Measurements from ENCODE around the gene CLEC6A. TPM values are rescaled to one million over a fixed set of nuclear protein-coding genes. Genes with fewer than 3 reads are reported as not detected.

Gene CLEC6A
- total RNA-seq, 1 experiment from 2014 or later: not detected

GRCh38 chr12:8445731-8446130 is 10.0 kb upstream of the CLEC6A start:
- Mint-ChIP-seq H3K27me3 (ENCODE audit: insufficient read depth, unreplicated experiment) (peaks cover 6% of the 10 kb centered on the region), H3K9me3 (ENCODE audit: unreplicated experiment) (no peaks in the 10 kb centered on the region), H3K27ac (ENCODE audit: unreplicated experiment) (no peak overlapping the region), H3K36me3 (ENCODE audit: insufficient read depth, unreplicated experiment) (no peaks in the 10 kb centered on the region), H3K4me3 (ENCODE audit: unreplicated experiment) (no peak overlapping the region), H3K4me1 (ENCODE audit: low read depth, unreplicated experiment) (no peaks in the 10 kb centered on the region)
- TF ChIP-seq, protein P1, sequence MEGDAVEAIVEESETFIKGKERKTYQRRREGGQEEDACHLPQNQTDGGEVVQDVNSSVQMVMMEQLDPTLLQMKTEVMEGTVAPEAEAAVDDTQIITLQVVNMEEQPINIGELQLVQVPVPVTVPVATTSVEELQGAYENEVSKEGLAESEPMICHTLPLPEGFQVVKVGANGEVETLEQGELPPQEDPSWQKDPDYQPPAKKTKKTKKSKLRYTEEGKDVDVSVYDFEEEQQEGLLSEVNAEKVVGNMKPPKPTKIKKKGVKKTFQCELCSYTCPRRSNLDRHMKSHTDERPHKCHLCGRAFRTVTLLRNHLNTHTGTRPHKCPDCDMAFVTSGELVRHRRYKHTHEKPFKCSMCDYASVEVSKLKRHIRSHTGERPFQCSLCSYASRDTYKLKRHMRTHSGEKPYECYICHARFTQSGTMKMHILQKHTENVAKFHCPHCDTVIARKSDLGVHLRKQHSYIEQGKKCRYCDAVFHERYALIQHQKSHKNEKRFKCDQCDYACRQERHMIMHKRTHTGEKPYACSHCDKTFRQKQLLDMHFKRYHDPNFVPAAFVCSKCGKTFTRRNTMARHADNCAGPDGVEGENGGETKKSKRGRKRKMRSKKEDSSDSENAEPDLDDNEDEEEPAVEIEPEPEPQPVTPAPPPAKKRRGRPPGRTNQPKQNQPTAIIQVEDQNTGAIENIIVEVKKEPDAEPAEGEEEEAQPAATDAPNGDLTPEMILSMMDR (IDR thresholded peaks at IDR 0.05; ENCODE audit: insufficient read depth in 1 of 2, low read depth in 1 of 2, low read length in 1 of 2, severe bottlenecking in 1 of 2, unreplicated experiment in 1 of 2): no peak
- intact Hi-C loops (cut with micrococcal nuclease; ENCODE audit: unreplicated experiment): no loop called here
- no peaks in the 10 kb centered on the region for H3K4me1 ChIP-seq
- CTCF ChIA-PET: no interaction called here
- H3K27me3 ChIP-seq (replicated peaks; ENCODE audit: control insufficient read depth, insufficient read depth, low read length): no peaks in the 10 kb centered on the region
- POLR2A ChIA-PET: no interaction called here
- H3K4me3 ChIP-seq (ENCODE audit: low read depth, low read length): no peak overlapping the region
- H3K9me3 ChIP-seq: no peaks in the 10 kb centered on the region
- BruUV-seq (replicated peaks): no TSS peak
- H3K36me3 ChIP-seq (ENCODE audit: control insufficient read depth, insufficient read depth, low read length): no peaks in the 10 kb centered on the region
- DNase-seq: no peak

- TF ChIP-seq, protein P1 (IDR thresholded peaks at IDR 0.05; ENCODE audit: insufficient read depth in 1 of 2, low read depth in 1 of 2, low read length in 1 of 2, severe bottlenecking in 1 of 2, unreplicated experiment in 1 of 2): no peak
- H3K27me3 ChIP-seq (replicated peaks; ENCODE audit: control insufficient read depth, insufficient read depth, low read length): no peaks in the 10 kb centered on the region
- no peak overlapping the region for H3K4me3 Mint-ChIP-seq (ENCODE audit: unreplicated experiment)
- no peaks in the 10 kb centered on the region for H3K9me3 ChIP-seq
- H3K27me3 Mint-ChIP-seq (ENCODE audit: insufficient read depth, unreplicated experiment): peaks cover 6% of the 10 kb centered on the region
- CTCF ChIA-PET: no interaction called here
- no TSS peak for BruUV-seq (replicated peaks)
- no peak overlapping the region for H3K27ac Mint-ChIP-seq (ENCODE audit: unreplicated experiment)
- intact Hi-C loops (cut with micrococcal nuclease; ENCODE audit: unreplicated experiment): no loop called here
- H3K4me1 Mint-ChIP-seq (ENCODE audit: low read depth, unreplicated experiment): no peaks in the 10 kb centered on the region
- POLR2A ChIA-PET: no interaction called here
- no peaks in the 10 kb centered on the region for H3K36me3 Mint-ChIP-seq (ENCODE audit: insufficient read depth, unreplicated experiment)
- H3K4me1 ChIP-seq: no peaks in the 10 kb centered on the region
- DNase-seq: no peak
- no peaks in the 10 kb centered on the region for H3K36me3 ChIP-seq (ENCODE audit: control insufficient read depth, insufficient read depth, low read length)
- H3K4me3 ChIP-seq (ENCODE audit: low read depth, low read length): no peak overlapping the region
- H3K9me3 Mint-ChIP-seq (ENCODE audit: unreplicated experiment): no peaks in the 10 kb centered on the region
These were observed 8.9 kb upstream of the CLEC6A start for GRCh38 chr12:8446642-8447547.

GRCh38 chr12:8449355-8449859 is 6.4 kb upstream of the CLEC6A start:
- intact Hi-C loops (cut with micrococcal nuclease; ENCODE audit: unreplicated experiment): no loop called here
- no peak overlapping the region for H3K4me3 ChIP-seq (ENCODE audit: low read depth, low read length)

More at GRCh38 chr12:8449355-8449859, 6.4 kb upstream of the CLEC6A start:
- H3K9me3 Mint-ChIP-seq (ENCODE audit: unreplicated experiment): no peaks in the 10 kb centered on the region
- no peaks in the 10 kb centered on the region for H3K4me1 Mint-ChIP-seq (ENCODE audit: low read depth, unreplicated experiment)
- DNase-seq: no peak
- no peak overlapping the region for H3K4me3 Mint-ChIP-seq (ENCODE audit: unreplicated experiment)
- CTCF ChIA-PET: no interaction called here
- POLR2A ChIA-PET: no interaction called here
- Histone ChIP-seq H3K4me1 (no peaks in the 10 kb centered on the region), H3K36me3 (ENCODE audit: control insufficient read depth, insufficient read depth, low read length) (no peaks in the 10 kb centered on the region), H3K9me3 (no peaks in the 10 kb centered on the region), H3K27me3 (replicated peaks; ENCODE audit: control insufficient read depth, insufficient read depth, low read length) (no peaks in the 10 kb centered on the region)
- TF ChIP-seq, protein P1 (IDR thresholded peaks at IDR 0.05; ENCODE audit: insufficient read depth in 1 of 2, low read depth in 1 of 2, low read length in 1 of 2, severe bottlenecking in 1 of 2, unreplicated experiment in 1 of 2): no peak
- H3K27me3 Mint-ChIP-seq (ENCODE audit: insufficient read depth, unreplicated experiment): peaks cover 7% of the 10 kb centered on the region
- no peaks in the 10 kb centered on the region for H3K36me3 Mint-ChIP-seq (ENCODE audit: insufficient read depth, unreplicated experiment)
- H3K27ac Mint-ChIP-seq (ENCODE audit: unreplicated experiment): no peak overlapping the region
- no TSS peak for BruUV-seq (replicated peaks)

Data from Caco-2 (cell line).